ENCODE measurements around the gene SMAD1.
"Not testable (repeated sequence)": the region's sequence is repeated elsewhere in the genome, so short reads cannot be mapped to it uniquely, and the experiment has no call there.

Gene SMAD1

GRCh38 chr4:145520172-145520571, 38.5 kb downstream of the SMAD1 start:
- H3K4me1 ChIP-seq (ENCODE audit: insufficient read depth, low read length), result no peaks in the 10 kb centered on the region
- H3K36me3 ChIP-seq (ENCODE audit: insufficient read depth, low read length), result peaks cover 27% of the 10 kb centered on the region
- H3K4me3 ChIP-seq (ENCODE audit: low read length), result no peak overlapping the region
- H3K9me3 ChIP-seq (ENCODE audit: low read length), result peaks cover 7% of the 10 kb centered on the region
- no peaks in the 10 kb centered on the region for H3K27me3 ChIP-seq (ENCODE audit: insufficient read depth, low read length)
- H2AFZ ChIP-seq (ENCODE audit: low read depth, low read length), result no peak overlapping the region

- peaks cover 7% of the 10 kb centered on the region for H3K9me3 ChIP-seq (ENCODE audit: low read length)
- no peak overlapping the region for H3K4me3 ChIP-seq (ENCODE audit: low read length)
- peaks cover 27% of the 10 kb centered on the region for H3K36me3 ChIP-seq (ENCODE audit: insufficient read depth, low read length)
- H3K4me1 ChIP-seq (ENCODE audit: insufficient read depth, low read length), result no peaks in the 10 kb centered on the region
- H3K27me3 ChIP-seq (ENCODE audit: insufficient read depth, low read length), result no peaks in the 10 kb centered on the region
- no peak overlapping the region for H2AFZ ChIP-seq (ENCODE audit: low read depth, low read length)
Measured at GRCh38 chr4:145521282-145521681, 39.6 kb downstream of the SMAD1 start.

- H3K27me3 ChIP-seq (ENCODE audit: insufficient read depth, low read length), result no peaks in the 10 kb centered on the region
- H3K9me3 ChIP-seq (ENCODE audit: low read length), result peaks cover 2% of the 10 kb centered on the region
- H3K36me3 ChIP-seq (ENCODE audit: insufficient read depth, low read length), result peaks cover 17% of the 10 kb centered on the region
- no peak overlapping the region for H2AFZ ChIP-seq (ENCODE audit: low read depth, low read length)
- no peak overlapping the region for H3K4me3 ChIP-seq (ENCODE audit: low read length)
- no peaks in the 10 kb centered on the region for H3K4me1 ChIP-seq (ENCODE audit: insufficient read depth, low read length)
Measured at GRCh38 chr4:145523117-145523516, 41.5 kb downstream of the SMAD1 start.

DNA sequence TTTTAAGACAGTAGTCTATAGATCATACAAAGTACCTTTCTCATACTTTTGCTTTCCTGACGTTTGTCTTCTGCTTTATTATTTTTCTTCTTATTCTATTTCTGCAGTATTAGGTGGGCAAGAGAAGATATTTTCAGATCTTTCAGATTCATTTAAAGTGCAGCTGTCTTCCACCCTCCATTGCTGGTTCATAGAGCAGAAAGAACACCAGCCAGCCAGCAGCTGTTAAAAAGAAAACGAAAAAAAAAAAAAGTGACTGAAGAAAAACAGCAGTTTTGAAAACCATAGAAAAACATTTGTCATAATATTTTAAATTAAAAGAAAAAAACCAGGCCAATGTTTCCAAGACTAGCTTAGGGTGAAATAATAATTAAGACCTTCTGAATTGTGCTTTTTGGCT, 42.9 kb downstream of the SMAD1 start:
- Histone ChIP-seq H3K9me3 (ENCODE audit: low read length) (peaks cover 2% of the 10 kb centered on the region), H3K4me3 (ENCODE audit: low read length) (no peak overlapping the region), H3K4me1 (ENCODE audit: insufficient read depth, low read length) (no peaks in the 10 kb centered on the region)

GRCh38 chr4:145525291-145525740, 43.7 kb downstream of the SMAD1 start:
- H3K4me3 ChIP-seq (ENCODE audit: low read length), result no peak overlapping the region
- peaks cover 9% of the 10 kb centered on the region for H3K36me3 ChIP-seq (ENCODE audit: insufficient read depth, low read length)
- no peaks in the 10 kb centered on the region for H3K27me3 ChIP-seq (ENCODE audit: insufficient read depth, low read length)
- H2AFZ ChIP-seq (ENCODE audit: low read depth, low read length), result no peak overlapping the region
- peaks cover 2% of the 10 kb centered on the region for H3K9me3 ChIP-seq (ENCODE audit: low read length)
- H3K4me1 ChIP-seq (ENCODE audit: insufficient read depth, low read length), result no peaks in the 10 kb centered on the region

More for the DNA sequence above, 42.9 kb downstream of the SMAD1 start:
- Histone ChIP-seq H3K27me3 (ENCODE audit: insufficient read depth, low read length) (no peaks in the 10 kb centered on the region), H2AFZ (ENCODE audit: low read depth, low read length) (no peak overlapping the region), H3K36me3 (ENCODE audit: insufficient read depth, low read length) (peaks cover 14% of the 10 kb centered on the region)

DNA sequence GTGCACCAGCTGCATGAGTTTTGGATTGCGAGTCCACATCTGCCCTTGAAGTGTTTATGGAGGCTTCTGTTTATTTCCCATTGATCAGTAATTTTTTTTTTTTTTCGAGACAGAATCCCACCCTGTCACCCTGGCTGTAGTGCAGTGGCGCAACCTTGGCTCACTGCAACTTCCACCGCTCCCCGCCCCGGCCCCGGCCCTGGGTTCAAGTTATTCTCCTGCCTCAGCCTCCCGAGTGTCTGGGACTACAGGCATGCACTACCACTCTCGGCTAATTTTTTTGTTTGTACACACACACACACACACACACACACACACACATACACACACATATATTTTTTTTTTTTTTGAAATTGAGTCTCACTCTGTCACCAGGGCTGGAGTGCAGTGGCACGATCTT, 46.1 kb downstream of the SMAD1 start:
- Histone ChIP-seq H3K36me3 (ENCODE audit: insufficient read depth, low read length) (peaks cover 5% of the 10 kb centered on the region), H3K4me1 (ENCODE audit: insufficient read depth, low read length) (peaks cover 17% of the 10 kb centered on the region), H3K27me3 (ENCODE audit: insufficient read depth, low read length) (no peaks in the 10 kb centered on the region), H3K9me3 (ENCODE audit: low read length) (no peaks in the 10 kb centered on the region), H2AFZ (ENCODE audit: low read depth, low read length) (no peak overlapping the region), H3K4me3 (ENCODE audit: low read length) (no peak overlapping the region)

- Histone ChIP-seq H3K4me3 (ENCODE audit: low read length) (no peak overlapping the region), H3K27me3 (ENCODE audit: insufficient read depth, low read length) (no peaks in the 10 kb centered on the region), H3K36me3 (ENCODE audit: insufficient read depth, low read length) (peaks cover 5% of the 10 kb centered on the region), H3K9me3 (ENCODE audit: low read length) (no peaks in the 10 kb centered on the region), H2AFZ (ENCODE audit: low read depth, low read length) (no peak overlapping the region), H3K4me1 (ENCODE audit: insufficient read depth, low read length) (peaks cover 23% of the 10 kb centered on the region)
Measured at GRCh38 chr4:145528601-145529000, 46.9 kb downstream of the SMAD1 start.

- no peaks in the 10 kb centered on the region for H3K9me3 ChIP-seq (ENCODE audit: low read length)
- H3K4me3 ChIP-seq (ENCODE audit: low read length), result no peak overlapping the region
Measured at GRCh38 chr4:145530189-145530588, 48.5 kb downstream of the SMAD1 start.

DNA sequence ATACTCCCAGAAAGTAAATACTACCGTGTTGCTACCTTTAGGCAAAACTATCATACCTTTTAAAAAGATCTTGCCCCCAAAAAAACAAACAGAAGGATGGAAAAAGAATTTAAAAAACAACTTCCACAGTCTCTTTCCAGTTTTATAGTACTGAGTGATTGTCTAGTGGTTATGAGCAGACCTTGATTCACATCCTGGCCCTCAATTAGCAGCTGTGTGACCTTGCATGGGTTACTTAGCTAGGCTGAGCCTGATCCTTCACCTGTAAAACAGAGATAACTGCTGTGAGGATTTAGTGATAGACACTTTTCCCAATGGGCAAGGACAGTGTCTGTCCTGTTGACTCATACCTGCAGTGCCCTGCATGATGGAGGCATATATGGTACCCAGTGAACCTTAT, 49.0 kb downstream of the SMAD1 start:
- H3K9me3 ChIP-seq (ENCODE audit: low read length), result no peaks in the 10 kb centered on the region
- H3K4me1 ChIP-seq (ENCODE audit: insufficient read depth, low read length), result peaks cover 23% of the 10 kb centered on the region

More at GRCh38 chr4:145530189-145530588, 48.5 kb downstream of the SMAD1 start:
- Histone ChIP-seq H3K4me1 (ENCODE audit: insufficient read depth, low read length) (peaks cover 23% of the 10 kb centered on the region), H2AFZ (ENCODE audit: low read depth, low read length) (no peak overlapping the region), H3K36me3 (ENCODE audit: insufficient read depth, low read length) (peaks cover 2% of the 10 kb centered on the region), H3K27me3 (ENCODE audit: insufficient read depth, low read length) (no peaks in the 10 kb centered on the region)

GRCh38 chr4:145531223-145531622, 49.6 kb downstream of the SMAD1 start:
- Histone ChIP-seq H2AFZ (ENCODE audit: low read depth, low read length) (no peak overlapping the region), H3K36me3 (ENCODE audit: insufficient read depth, low read length) (no peaks in the 10 kb centered on the region), H3K4me3 (ENCODE audit: low read length) (no peak overlapping the region), H3K9me3 (ENCODE audit: low read length) (no peaks in the 10 kb centered on the region), H3K4me1 (ENCODE audit: insufficient read depth, low read length) (peaks cover 23% of the 10 kb centered on the region), H3K27me3 (ENCODE audit: insufficient read depth, low read length) (no peaks in the 10 kb centered on the region)

More for the DNA sequence above, 49.0 kb downstream of the SMAD1 start:
- no peak overlapping the region for H3K4me3 ChIP-seq (ENCODE audit: low read length)
- H3K36me3 ChIP-seq (ENCODE audit: insufficient read depth, low read length), result no peaks in the 10 kb centered on the region
- no peak overlapping the region for H2AFZ ChIP-seq (ENCODE audit: low read depth, low read length)
- H3K27me3 ChIP-seq (ENCODE audit: insufficient read depth, low read length), result no peaks in the 10 kb centered on the region

DNA sequence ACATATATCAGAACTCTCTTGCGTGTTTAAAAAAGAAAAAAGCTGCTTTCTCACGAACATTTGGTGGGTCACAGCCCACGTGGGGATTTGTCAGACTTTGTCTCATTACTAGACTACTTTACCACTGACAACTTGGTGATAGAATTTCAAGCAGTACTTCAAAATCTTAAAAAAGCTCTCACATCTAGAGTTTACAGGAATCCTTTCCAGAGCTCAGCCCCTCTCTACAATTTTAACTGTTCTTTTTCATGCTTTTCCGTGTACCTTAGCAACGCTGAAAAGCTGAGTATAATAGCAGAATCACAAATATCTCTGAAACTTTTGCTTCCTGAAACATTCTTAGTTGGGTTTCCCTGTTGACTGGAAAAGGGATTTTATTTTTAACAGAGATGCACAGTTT, 50.2 kb downstream of the SMAD1 start:
- H3K4me1 ChIP-seq (ENCODE audit: insufficient read depth, low read length), result peaks cover 23% of the 10 kb centered on the region
- H3K27me3 ChIP-seq (ENCODE audit: insufficient read depth, low read length), result no peaks in the 10 kb centered on the region
- no peaks in the 10 kb centered on the region for H3K36me3 ChIP-seq (ENCODE audit: insufficient read depth, low read length)
- H2AFZ ChIP-seq (ENCODE audit: low read depth, low read length), result no peak overlapping the region
- H3K9me3 ChIP-seq (ENCODE audit: low read length), result no peaks in the 10 kb centered on the region
- no peak overlapping the region for H3K4me3 ChIP-seq (ENCODE audit: low read length)

GRCh38 chr4:145533001-145533400, 51.3 kb downstream of the SMAD1 start:
- Histone ChIP-seq H3K4me1 (ENCODE audit: insufficient read depth, low read length) (peaks cover 25% of the 10 kb centered on the region), H2AFZ (ENCODE audit: low read depth, low read length) (no peak overlapping the region), H3K9me3 (ENCODE audit: low read length) (no peaks in the 10 kb centered on the region), H3K4me3 (ENCODE audit: low read length) (no peak overlapping the region), H3K27me3 (ENCODE audit: insufficient read depth, low read length) (no peaks in the 10 kb centered on the region), H3K36me3 (ENCODE audit: insufficient read depth, low read length) (no peaks in the 10 kb centered on the region)

- not testable (repeated sequence) for H3K36me3 ChIP-seq (ENCODE audit: insufficient read depth, low read length); H3K4me3 ChIP-seq (ENCODE audit: low read length); H3K9me3 ChIP-seq (ENCODE audit: low read length); H3K27me3 ChIP-seq (ENCODE audit: insufficient read depth, low read length); H2AFZ ChIP-seq (ENCODE audit: low read depth, low read length)
- H3K4me1 ChIP-seq (ENCODE audit: insufficient read depth, low read length), result peaks cover 25% of the 10 kb centered on the region
Measured at GRCh38 chr4:145533415-145533814, 51.8 kb downstream of the SMAD1 start.

DNA sequence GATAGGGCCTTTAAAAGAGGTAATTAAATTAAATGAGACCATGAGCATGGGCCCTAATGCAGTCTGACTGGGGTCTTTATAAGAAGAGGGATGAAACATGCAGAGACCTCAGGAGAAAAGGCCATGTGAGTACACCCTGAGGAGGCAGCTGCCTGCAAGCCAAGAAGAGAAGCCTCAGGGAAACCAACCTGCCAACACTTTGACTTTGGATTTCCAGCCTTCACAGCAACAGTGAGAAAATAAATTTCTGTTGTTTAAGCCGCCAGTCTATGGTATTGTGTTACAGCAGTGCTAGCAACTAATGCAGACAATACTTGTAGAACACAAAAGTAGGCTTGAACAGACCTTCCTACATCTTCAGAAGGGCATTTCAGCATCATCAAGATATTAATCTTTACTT, 52.3 kb downstream of the SMAD1 start:
- Histone ChIP-seq H3K36me3 (ENCODE audit: insufficient read depth, low read length) (no peaks in the 10 kb centered on the region), H3K4me1 (ENCODE audit: insufficient read depth, low read length) (peaks cover 25% of the 10 kb centered on the region), H3K4me3 (ENCODE audit: low read length) (no peak overlapping the region), H3K27me3 (ENCODE audit: insufficient read depth, low read length) (no peaks in the 10 kb centered on the region), H2AFZ (ENCODE audit: low read depth, low read length) (no peak overlapping the region), H3K9me3 (ENCODE audit: low read length) (no peaks in the 10 kb centered on the region)

All from neuron (in vitro differentiated cells).